Measurements from ENCODE around the gene OBSCN.

The OBSCN gene

DNA sequence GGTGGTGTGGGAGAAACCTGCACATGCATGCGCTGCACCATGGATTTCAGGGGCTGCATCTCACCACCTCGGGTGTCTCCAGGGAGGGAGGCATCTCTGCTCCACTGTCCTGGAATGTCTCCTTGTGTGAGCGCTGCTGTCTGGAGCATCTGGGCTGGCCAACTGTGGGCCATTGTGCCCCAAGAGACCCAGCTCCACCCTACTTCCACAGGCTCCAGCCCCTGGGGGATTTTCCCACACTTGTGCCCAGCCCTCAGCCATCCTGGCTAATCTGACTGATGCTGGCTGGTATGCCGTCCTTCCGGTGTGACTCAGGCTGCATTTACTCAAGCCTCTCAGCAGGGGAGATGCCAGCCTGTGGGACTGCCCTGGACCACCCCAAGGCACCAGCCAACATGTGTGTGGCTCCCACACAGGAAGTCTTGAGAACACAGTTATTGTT is 136.8 kb downstream of the OBSCN start:
- DNase-seq = no peak

DNA sequence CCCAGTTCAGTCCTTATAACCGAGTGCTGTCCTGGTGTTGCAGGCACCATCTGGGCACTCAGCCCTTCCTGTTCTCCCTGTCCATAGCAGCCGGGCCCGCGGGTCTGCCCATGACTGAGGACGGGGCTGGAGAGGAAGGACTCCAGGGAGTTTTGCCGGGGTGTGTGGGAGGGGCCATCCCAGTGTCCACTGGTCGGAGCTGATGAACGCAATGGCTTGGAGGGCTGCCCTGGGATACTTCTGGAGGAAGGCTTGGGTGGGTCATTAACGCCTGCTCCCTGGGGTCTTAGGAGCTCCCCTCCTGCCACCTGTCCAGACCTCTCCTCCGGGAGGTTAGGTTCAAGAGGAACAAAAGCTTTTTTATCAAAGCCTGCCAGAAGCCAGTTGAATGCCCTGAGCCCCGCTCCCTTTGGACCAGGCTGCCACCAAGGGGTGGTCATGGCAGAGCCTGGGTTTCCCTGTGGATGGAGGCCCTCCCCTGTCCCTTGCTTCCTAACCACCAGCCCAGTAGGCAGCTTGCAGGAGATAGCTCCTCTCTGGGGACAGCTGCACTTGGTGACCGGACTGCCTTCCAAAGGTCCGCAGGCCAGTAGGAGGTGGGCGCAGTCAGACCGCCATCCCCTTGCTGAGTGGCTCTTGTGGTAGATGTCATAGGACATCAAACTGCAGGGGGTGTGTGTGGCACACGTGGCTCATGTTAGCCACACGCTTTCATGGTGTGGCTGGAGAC is 137.5 kb downstream of the OBSCN start:
- no peak for DNase-seq

GRCh38 chr1:228346731-228347130 is 138.9 kb downstream of the OBSCN start:
- DNase-seq = no peak

DNA sequence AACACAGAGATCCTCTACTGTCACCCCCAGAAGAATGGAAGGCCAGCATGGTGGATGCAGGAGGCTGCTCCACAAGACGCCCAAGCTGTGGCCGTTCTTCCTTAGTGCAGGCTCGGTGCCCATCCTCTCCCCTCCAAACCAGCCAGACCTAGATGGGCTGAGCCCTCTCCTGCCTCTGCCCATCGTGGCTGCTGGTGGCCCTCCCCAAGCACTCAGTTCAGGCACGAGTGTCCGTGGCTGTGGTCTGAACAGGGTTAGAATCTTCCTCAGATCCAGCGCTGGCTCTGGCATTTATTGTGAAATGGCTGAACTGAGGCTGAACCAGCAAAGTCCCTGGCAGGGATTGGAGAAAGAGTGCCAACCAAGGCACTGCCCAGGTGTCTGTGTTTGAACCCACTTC is 139.3 kb downstream of the OBSCN start:
- DNase-seq = no peak

DNA sequence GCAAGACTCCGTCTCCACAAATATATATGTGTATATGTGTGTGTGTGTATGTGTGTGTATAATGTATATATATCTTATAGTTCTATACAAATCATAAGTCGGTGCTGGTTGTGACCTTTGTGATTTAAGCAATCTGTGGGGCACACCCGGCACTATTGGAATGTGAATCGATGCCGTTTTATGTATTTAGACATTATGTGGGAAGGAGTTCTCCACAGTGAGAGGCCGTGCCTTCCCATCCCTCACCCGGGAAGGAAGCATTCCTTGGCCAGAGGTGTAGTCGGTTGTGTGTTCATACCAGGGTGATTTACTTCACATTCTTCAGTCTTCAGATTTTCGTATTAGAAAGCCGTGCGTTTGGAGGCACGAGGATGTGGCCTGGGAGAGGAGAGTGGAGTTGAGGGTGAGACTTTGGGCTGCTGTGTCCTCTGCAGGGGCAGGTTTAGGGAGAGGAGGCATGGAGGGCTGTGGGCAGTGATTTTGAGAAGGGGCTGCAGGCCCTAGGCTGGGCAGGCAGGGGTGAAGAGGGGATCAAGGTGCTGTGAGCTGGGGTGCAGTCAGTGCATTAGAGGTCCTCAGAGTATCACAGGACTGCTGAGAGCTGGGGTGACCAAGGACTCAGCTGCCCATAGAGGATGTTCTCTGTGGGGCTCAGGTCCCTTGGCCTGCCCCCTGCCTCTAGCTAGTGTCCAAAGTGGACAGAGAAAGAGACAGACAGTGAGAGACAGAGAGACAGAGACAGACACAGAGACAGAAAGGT is 141.0 kb downstream of the OBSCN start:
- no peak for DNase-seq

GRCh38 chr1:228349701-228350171 is 141.9 kb downstream of the OBSCN start:
- DNase-seq = no peak

DNA sequence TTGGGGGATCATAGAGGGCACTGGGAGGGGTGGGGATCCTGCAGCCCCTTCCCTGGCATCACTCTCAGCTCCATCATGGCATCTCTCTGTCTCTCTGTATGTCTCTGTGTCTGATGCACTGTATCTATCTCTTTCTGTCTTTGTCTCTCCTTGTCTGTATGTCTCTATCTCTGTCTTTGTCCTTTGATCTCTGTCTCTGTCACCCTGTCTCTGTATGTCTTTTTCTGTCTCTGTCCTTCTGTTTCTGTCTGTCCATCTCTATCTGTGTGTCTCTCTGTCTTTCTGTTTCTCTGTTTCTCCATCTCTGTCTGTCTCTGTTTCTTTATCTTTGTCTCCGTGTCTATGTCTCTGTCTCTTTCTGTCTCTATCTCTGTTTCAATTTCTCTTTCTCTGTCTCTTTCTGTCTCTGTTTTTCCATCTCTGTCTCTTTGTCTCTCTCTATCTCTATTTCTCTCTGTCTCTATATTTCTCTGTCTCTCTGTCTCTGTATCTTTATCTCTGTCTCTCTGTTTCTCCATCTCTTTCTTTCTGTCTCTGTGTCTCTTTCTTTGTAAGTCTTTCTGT is 142.4 kb downstream of the OBSCN start:
- no peak for DNase-seq

DNA sequence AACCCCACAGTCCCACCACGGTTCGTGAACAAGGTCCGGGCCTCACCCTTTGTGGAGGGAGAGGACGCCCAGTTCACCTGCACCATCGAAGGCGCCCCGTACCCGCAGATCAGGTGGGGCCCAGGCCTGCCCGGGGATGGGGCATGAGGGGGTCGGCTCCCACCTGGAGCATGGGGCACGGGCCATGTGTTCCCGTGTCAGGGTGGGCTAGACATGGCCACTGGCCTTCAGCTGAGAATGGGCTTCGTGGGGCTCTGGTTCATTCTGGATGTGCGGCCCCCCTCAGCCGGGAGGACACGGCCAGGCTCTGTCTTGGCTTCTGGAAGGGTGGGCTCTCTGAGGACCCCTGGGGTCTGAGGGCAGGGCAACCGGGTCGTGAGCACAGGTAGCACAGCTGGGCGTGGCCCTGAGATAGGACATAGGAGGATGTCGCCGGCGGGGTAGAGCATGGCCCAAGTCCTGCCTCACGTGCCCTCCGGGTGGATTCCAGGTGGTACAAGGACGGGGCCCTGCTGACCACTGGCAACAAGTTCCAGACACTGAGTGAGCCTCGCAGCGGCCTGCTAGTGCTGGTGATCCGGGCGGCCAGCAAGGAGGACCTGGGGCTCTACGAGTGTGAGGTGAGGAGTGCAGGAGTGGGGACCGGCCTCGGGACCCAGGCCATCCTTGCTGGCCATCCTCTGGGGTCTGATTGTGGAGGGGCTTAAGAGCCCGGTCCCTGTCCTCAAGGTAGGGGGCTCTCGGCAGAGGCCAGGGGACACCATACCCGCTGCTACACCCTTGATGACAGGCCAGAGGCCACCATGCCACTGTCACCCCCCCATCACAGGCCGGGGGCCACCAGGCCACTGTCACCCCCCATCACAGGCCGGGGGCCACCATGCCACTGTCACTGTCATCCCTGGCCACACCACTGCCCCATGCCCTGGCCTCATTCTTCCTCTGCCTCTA is 143.3 kb downstream of the OBSCN start:
- no peak for DNase-seq

- no peak for DNase-seq
These were observed 144.0 kb downstream of the OBSCN start for GRCh38 chr1:228351850-228352249.

GRCh38 chr1:228352677-228353481 is 145.0 kb downstream of the OBSCN start:
- no peak for DNase-seq

- no peak for DNase-seq
These were observed 145.9 kb downstream of the OBSCN start for GRCh38 chr1:228353601-228354371.

- DNase-seq = no peak
These were observed 146.8 kb downstream of the OBSCN start for GRCh38 chr1:228354390-228355320.

DNA sequence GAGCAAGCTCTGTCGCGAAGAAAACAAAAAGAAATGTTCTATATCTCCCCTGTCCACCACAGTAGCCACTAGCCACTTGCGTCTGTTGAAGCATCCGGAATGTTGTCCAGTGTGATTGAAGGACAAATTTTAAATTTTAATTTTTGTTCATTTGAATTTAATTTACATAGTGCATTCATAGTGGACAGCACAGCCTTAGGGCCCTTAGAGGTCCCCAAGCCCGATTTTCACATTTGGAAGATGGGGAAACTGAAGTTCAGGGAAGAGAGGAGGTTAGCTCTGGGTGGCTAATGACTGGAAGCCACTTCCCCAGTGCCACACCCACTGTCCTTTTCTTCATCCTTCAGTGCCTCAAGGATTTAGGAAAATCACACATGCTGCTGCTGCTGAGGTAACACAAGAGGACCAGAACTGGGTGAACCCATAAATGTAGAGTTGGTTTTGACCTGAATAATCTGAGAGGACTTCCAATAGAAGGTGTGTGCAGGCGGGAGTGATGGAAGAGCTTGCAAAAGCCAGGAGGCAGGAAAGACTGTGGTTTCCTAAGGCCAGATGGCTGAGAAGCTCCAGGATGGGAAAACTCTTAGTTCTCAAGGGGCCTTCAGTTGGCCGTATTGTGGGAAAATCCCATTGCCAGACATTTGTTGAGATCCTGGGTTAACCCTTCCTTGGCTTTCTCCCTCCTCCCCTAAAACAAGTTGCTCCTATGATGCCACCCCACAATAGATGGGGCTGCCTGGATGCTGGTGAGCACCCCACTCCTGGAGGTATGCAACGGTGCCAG is 149.2 kb downstream of the OBSCN start:
- no peak for DNase-seq

DNA sequence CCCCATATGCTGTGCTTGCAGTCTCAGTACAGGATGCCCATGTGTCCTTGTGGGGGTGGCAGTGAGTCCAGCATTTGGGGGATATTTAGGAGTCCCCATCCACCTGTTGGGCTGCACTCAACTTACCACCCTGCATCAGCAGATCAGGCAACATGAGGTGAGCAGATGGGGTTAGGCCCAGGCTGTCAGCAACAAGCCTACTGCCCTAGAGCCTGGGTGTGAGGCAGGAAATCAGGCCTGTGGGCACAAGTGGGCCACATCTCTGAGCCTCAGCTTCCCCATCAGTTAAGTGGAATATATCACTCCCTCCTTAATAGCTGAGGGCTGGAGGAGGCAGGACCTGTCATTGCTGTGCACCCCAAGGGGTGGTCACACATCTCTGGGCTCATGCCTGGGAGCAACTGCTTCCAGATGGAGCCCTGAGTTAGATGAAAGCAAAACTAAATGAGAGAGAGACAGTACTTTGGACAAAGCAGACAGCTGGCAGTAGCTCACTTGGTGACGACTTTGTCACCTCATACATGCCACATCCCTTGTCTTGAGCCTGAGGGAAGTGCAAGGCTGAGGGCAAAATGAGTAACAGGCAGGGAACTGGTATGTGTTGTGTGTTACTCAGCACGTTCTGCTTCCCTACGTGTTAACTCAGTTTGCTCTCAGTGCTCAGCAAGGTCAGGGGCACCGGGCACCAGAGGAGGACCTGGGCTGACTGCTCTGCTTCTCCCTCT is 150.4 kb downstream of the OBSCN start:
- DNase-seq = no peak

GRCh38 chr1:228358764-228359612 is 151.1 kb downstream of the OBSCN start:
- DNase-seq = no peak

- no peak for DNase-seq
These were observed 152.0 kb downstream of the OBSCN start for GRCh38 chr1:228359613-228360532.
